HK-2 (cell line): ENCODE measurements around the gene IRF2.
A peak's percentile ranks its signal among the peaks of the same experiment; 100 is the strongest.
"Not testable (repeated sequence)": the region's sequence is repeated elsewhere in the genome, so short reads cannot be mapped to it uniquely, and the experiment has no call there.

Experiments used
- DNase-seq: peaks from one replicate; pipeline ENCODE4 v3.0.0-alpha.2; 2018; ENCODE audit not compliant: unreplicated experiment

IRF2 gene

GRCh38 chr4:184389978-184390900 lies 84.1 kb downstream of the IRF2 start:
- DNase-seq, result no peak

GRCh38 chr4:184388106-184388505 lies 86.2 kb downstream of the IRF2 start:
- no peak for DNase-seq

GRCh38 chr4:184387351-184387750 lies 87.0 kb downstream of the IRF2 start:
- no peak for DNase-seq

- no peak for DNase-seq
Observed at GRCh38 chr4:184386271-184386781, 88.0 kb downstream of the IRF2 start.

GRCh38 chr4:184385705-184386141 lies 88.6 kb downstream of the IRF2 start:
- DNase-seq, result no peak

- no peak for DNase-seq
Observed at GRCh38 chr4:184384810-184385557, 89.4 kb downstream of the IRF2 start.

- peak; percentile 41 for DNase-seq
Observed at GRCh38 chr4:184384056-184384809, 90.1 kb downstream of the IRF2 start.

GRCh38 chr4:184383497-184384055 lies 90.8 kb downstream of the IRF2 start:
- peak; percentile 46 for DNase-seq

- no peak for DNase-seq
Observed at GRCh38 chr4:184382189-184382846, 92.0 kb downstream of the IRF2 start.

GRCh38 chr4:184380707-184381106 lies 93.6 kb downstream of the IRF2 start:
- no peak for DNase-seq

- DNase-seq, result not testable (repeated sequence)
Observed at GRCh38 chr4:184380214-184380613, 94.1 kb downstream of the IRF2 start.

GRCh38 chr4:184376923-184377322 lies 97.4 kb downstream of the IRF2 start:
- DNase-seq, result no peak

GRCh38 chr4:184376126-184376838 lies 98.1 kb downstream of the IRF2 start:
- no peak for DNase-seq

GRCh38 chr4:184375623-184376022 lies 98.7 kb downstream of the IRF2 start:
- not testable (repeated sequence) for DNase-seq

GRCh38 chr4:184375027-184375426 lies 99.3 kb downstream of the IRF2 start:
- DNase-seq, result no peak

GRCh38 chr4:184373886-184374405 lies 100.4 kb downstream of the IRF2 start:
- no peak for DNase-seq

GRCh38 chr4:184371390-184371787 lies 103.0 kb downstream of the IRF2 start:
- no peak for DNase-seq

GRCh38 chr4:184370711-184371389 lies 103.5 kb downstream of the IRF2 start:
- no peak for DNase-seq

- no peak for DNase-seq
Observed at GRCh38 chr4:184369871-184370270, 104.5 kb downstream of the IRF2 start.
